IPS-NIHi7 (cell line): Measurements from ENCODE around the gene FHL2.

Experiments used
- DNase-seq: peaks from one replicate; pipeline ENCODE4 v3.0.0; 2012; ENCODE audit warnings: mixed read lengths; ENCODE audit errors: extremely low spot score

The FHL2 gene

GRCh38 chr2:105422801-105423200 is 23.9 kb upstream of the FHL2 start:
- DNase-seq, result no peak

GRCh38 chr2:105421053-105421452 is 22.2 kb upstream of the FHL2 start:
- no peak for DNase-seq

GRCh38 chr2:105418522-105418921 is 19.7 kb upstream of the FHL2 start:
- DNase-seq, result no peak

- no peak for DNase-seq
Observed at GRCh38 chr2:105417857-105418436, 19.1 kb upstream of the FHL2 start.

- no peak for DNase-seq
Observed at GRCh38 chr2:105416156-105416555, 17.3 kb upstream of the FHL2 start.

GRCh38 chr2:105415007-105415406 is 16.2 kb upstream of the FHL2 start:
- no peak for DNase-seq

GRCh38 chr2:105413206-105413605 is 14.4 kb upstream of the FHL2 start:
- DNase-seq, result no peak

- DNase-seq, result no peak
Observed at GRCh38 chr2:105412584-105412983, 13.7 kb upstream of the FHL2 start.

- no peak for DNase-seq
Observed at GRCh38 chr2:105411720-105412407, 13.0 kb upstream of the FHL2 start.

- DNase-seq, result no peak
Observed at GRCh38 chr2:105410554-105410953, 11.7 kb upstream of the FHL2 start.

- no peak for DNase-seq
Observed at GRCh38 chr2:105409717-105410116, 10.9 kb upstream of the FHL2 start.

- DNase-seq, result no peak
Observed at GRCh38 chr2:105407946-105408743, 9.3 kb upstream of the FHL2 start.

GRCh38 chr2:105406221-105406620 is 7.4 kb upstream of the FHL2 start:
- DNase-seq, result no peak

- DNase-seq, result no peak
Observed at GRCh38 chr2:105405291-105405690, 6.4 kb upstream of the FHL2 start.

- DNase-seq, result no peak
Observed at GRCh38 chr2:105404736-105405135, 5.9 kb upstream of the FHL2 start.

- peak; percentile 50 for DNase-seq
Observed at GRCh38 chr2:105403783-105404698, 5.2 kb upstream of the FHL2 start.

GRCh38 chr2:105403241-105403782 is 4.5 kb upstream of the FHL2 start:
- no peak for DNase-seq

GRCh38 chr2:105402809-105403208 is 4.0 kb upstream of the FHL2 start:
- no peak for DNase-seq

GRCh38 chr2:105401867-105402266 is 3.0 kb upstream of the FHL2 start:
- no peak for DNase-seq

GRCh38 chr2:105400138-105400540 is 1.3 kb upstream of the FHL2 start:
- DNase-seq, result no peak

GRCh38 chr2:105399207-105399861 is 483 bp upstream of the FHL2 start:
- DNase-seq, result no peak
